IPS-18a (cell line): ENCODE results near the gene MXD1.
"Not testable (repeated sequence)": the region's sequence is repeated elsewhere in the genome, so short reads cannot be mapped to it uniquely, and the experiment has no call there.

Experiments
- H3K27ac ChIP-seq: one replicate; pipeline ENCODE4 v1.5.1; 2013; ENCODE audit warnings: low read length
- H3K27me3 ChIP-seq: one replicate; pipeline ENCODE4 v1.6.1; 2013; ENCODE audit warnings: mild to moderate bottlenecking, low read length; ENCODE audit not compliant: control insufficient read depth, insufficient read depth
- H3K36me3 ChIP-seq: one replicate; pipeline ENCODE4 v1.6.1; 2013; ENCODE audit warnings: low read depth, low read length; ENCODE audit not compliant: control insufficient read depth
- H3K4me1 ChIP-seq: one replicate; pipeline ENCODE4 v1.6.1; 2013; ENCODE audit warnings: low read depth, low read length; ENCODE audit not compliant: control insufficient read depth
- H3K4me3 ChIP-seq: one replicate; pipeline ENCODE4 v1.5.1; 2013; ENCODE audit warnings: low read length
- H3K9ac ChIP-seq: one replicate; pipeline ENCODE4 v1.6.1; 2013; ENCODE audit warnings: mild to moderate bottlenecking, low read length, moderate library complexity
- H3K9me3 ChIP-seq: one replicate; pipeline ENCODE4 v1.6.1; 2013; ENCODE audit warnings: low read depth, low read length; ENCODE audit not compliant: control insufficient read depth

The MXD1 gene

GRCh38 chr2:69947325-69947931, 32.5 kb downstream of the MXD1 start:
- Histone ChIP-seq H3K4me1 (peaks cover 4% of the 10 kb centered on the region), H3K4me3 (no peak overlapping the region), H3K9me3 (no peaks in the 10 kb centered on the region), H3K27ac (no peak overlapping the region), H3K9ac (no peak overlapping the region), H3K36me3 (no peaks in the 10 kb centered on the region), H3K27me3 (no peaks in the 10 kb centered on the region)

- Histone ChIP-seq H3K9me3 (no peaks in the 10 kb centered on the region), H3K4me3 (no peak overlapping the region), H3K36me3 (no peaks in the 10 kb centered on the region), H3K4me1 (no peaks in the 10 kb centered on the region), H3K27me3 (no peaks in the 10 kb centered on the region), H3K9ac (no peak overlapping the region), H3K27ac (no peak overlapping the region)
These were observed 33.4 kb downstream of the MXD1 start for GRCh38 chr2:69948032-69948962.

GRCh38 chr2:69948963-69949645, 34.2 kb downstream of the MXD1 start:
- Histone ChIP-seq H3K36me3 (no peaks in the 10 kb centered on the region), H3K9ac (no peak overlapping the region), H3K27me3 (no peaks in the 10 kb centered on the region), H3K9me3 (no peaks in the 10 kb centered on the region), H3K4me1 (no peaks in the 10 kb centered on the region), H3K4me3 (no peak overlapping the region), H3K27ac (no peak overlapping the region)

- Histone ChIP-seq H3K9me3 (no peaks in the 10 kb centered on the region), H3K36me3 (no peaks in the 10 kb centered on the region), H3K27ac (no peak overlapping the region), H3K27me3 (no peaks in the 10 kb centered on the region), H3K9ac (no peak overlapping the region), H3K4me3 (no peak overlapping the region), H3K4me1 (no peaks in the 10 kb centered on the region)
These were observed 35.3 kb downstream of the MXD1 start for GRCh38 chr2:69950241-69950640.

GRCh38 chr2:69950671-69951070, 35.8 kb downstream of the MXD1 start:
- H3K36me3 ChIP-seq, H3K9me3 ChIP-seq, H3K4me1 ChIP-seq, H3K27ac ChIP-seq, H3K4me3 ChIP-seq, H3K27me3 ChIP-seq, H3K9ac ChIP-seq: not testable (repeated sequence)

GRCh38 chr2:69952336-69953115, 37.6 kb downstream of the MXD1 start:
- H3K4me1 ChIP-seq, result no peaks in the 10 kb centered on the region
- H3K4me3 ChIP-seq, result no peak overlapping the region
- no peaks in the 10 kb centered on the region for H3K36me3 ChIP-seq
- no peaks in the 10 kb centered on the region for H3K27me3 ChIP-seq
- H3K9ac ChIP-seq, result no peak overlapping the region
- no peaks in the 10 kb centered on the region for H3K9me3 ChIP-seq
- H3K27ac ChIP-seq, result no peak overlapping the region

GRCh38 chr2:69954084-69954483, 39.2 kb downstream of the MXD1 start:
- Histone ChIP-seq H3K4me1 (no peaks in the 10 kb centered on the region), H3K27ac (no peak overlapping the region), H3K9ac (no peak overlapping the region), H3K27me3 (no peaks in the 10 kb centered on the region), H3K9me3 (no peaks in the 10 kb centered on the region), H3K36me3 (no peaks in the 10 kb centered on the region), H3K4me3 (no peak overlapping the region)

GRCh38 chr2:69955029-69955428, 40.1 kb downstream of the MXD1 start:
- H3K36me3 ChIP-seq, result no peaks in the 10 kb centered on the region
- no peaks in the 10 kb centered on the region for H3K27me3 ChIP-seq
- no peak overlapping the region for H3K27ac ChIP-seq
- H3K4me3 ChIP-seq, result no peak overlapping the region
- no peaks in the 10 kb centered on the region for H3K4me1 ChIP-seq
- H3K9me3 ChIP-seq, result no peaks in the 10 kb centered on the region
- H3K9ac ChIP-seq, result no peak overlapping the region

- H3K27me3 ChIP-seq, result no peaks in the 10 kb centered on the region
- no peaks in the 10 kb centered on the region for H3K36me3 ChIP-seq
- H3K27ac ChIP-seq, result no peak overlapping the region
- no peak overlapping the region for H3K9ac ChIP-seq
- H3K9me3 ChIP-seq, result no peaks in the 10 kb centered on the region
- H3K4me3 ChIP-seq, result no peak overlapping the region
- no peaks in the 10 kb centered on the region for H3K4me1 ChIP-seq
These were observed 41.6 kb downstream of the MXD1 start for GRCh38 chr2:69956475-69956979.

- Histone ChIP-seq H3K4me1 (no peaks in the 10 kb centered on the region), H3K27ac (no peak overlapping the region), H3K36me3 (no peaks in the 10 kb centered on the region), H3K9me3 (no peaks in the 10 kb centered on the region), H3K4me3 (no peak overlapping the region), H3K9ac (no peak overlapping the region), H3K27me3 (no peaks in the 10 kb centered on the region)
These were observed 43.1 kb downstream of the MXD1 start for GRCh38 chr2:69957965-69958364.

- Histone ChIP-seq H3K4me1 (peaks cover 1% of the 10 kb centered on the region), H3K27me3 (no peaks in the 10 kb centered on the region), H3K36me3 (no peaks in the 10 kb centered on the region), H3K9ac (no peak overlapping the region), H3K27ac (no peak overlapping the region), H3K9me3 (no peaks in the 10 kb centered on the region), H3K4me3 (no peak overlapping the region)
These were observed 43.6 kb downstream of the MXD1 start for GRCh38 chr2:69958480-69958879.
